K562 (cell line): ENCODE results near the gene ZC3H10. TPM values are rescaled to one million over a fixed set of nuclear protein-coding genes. Genes with fewer than 3 reads are reported as not detected.

Experiments used
- ATAC-seq: fragments of 200-7000 bp; cut with Tn5 transposase; 3 replicates; pipeline ENCODE4 v1.9.1; 2020; ENCODE audit warnings: moderate library complexity
- BruUV-seq: library from RNA; stranded (reverse); fragments of 400-500 nt; replicated peaks from 2 replicates; lab custom pipeline; 2021; lab: Mats Ljungman, UMichigan
- CTCF ChIA-PET: fragments of 300-600 bp; formaldehyde crosslinking; extraction: SDS; loops from one replicate; lab custom pipeline; 2021; ENCODE audit warnings: low intra/inter-chr PET ratio; lab: Yijun Ruan, JAX
- POLR2A ChIA-PET: fragments of 300-600, 350-650 bp; sonication (Branson Sonifier 250); formaldehyde crosslinking; extraction: SDS; loops from one replicate; lab custom pipeline; 2021; ENCODE audit warnings: antibody characterized with exemption, inconsistent platforms; lab: Yijun Ruan, JAX
- DNase-seq, 4 experiments: peaks; one replicate each; pipeline versions ENCODE4 v3.0.0 to v3.0.0-alpha.2; 2011 to 2018; ENCODE audit warnings: low spot score in 3 of 4, mixed read lengths in 3 of 4; ENCODE audit errors: extremely low read depth in 1 of 4
- FAIRE-seq: peaks from 2 replicates; lab custom pipeline; 2011; peaks lifted over from hg19 to GRCh38; lab: Jason Lieb, UNC
- H2AFZ ChIP-seq: 2 replicates; pipeline ENCODE4 v1.6.0; 2011; ENCODE audit warnings: low read depth, low read length, control low read depth, inconsistent platforms
- H3K27ac ChIP-seq: fragments of 200-600 bp; 3 replicates; pipeline ENCODE4 v1.8.0; 2011; ENCODE audit warnings: low read depth, mild to moderate bottlenecking, control low read depth, inconsistent platforms, low read length, moderate library complexity, mixed read lengths; ENCODE audit errors: extremely low read depth
- H3K27me3 ChIP-seq, 2 experiments: fragments of 300-600 bp in 1 of 2; 2 replicates in 1 of 2; 3 replicates in 1 of 2; pipeline versions ENCODE4 v1.6.0 to v1.8.0; 2011; ENCODE audit warnings: inconsistent platforms in 2 of 2, low read length in 2 of 2, mild to moderate bottlenecking in 1 of 2, mixed read lengths in 1 of 2, moderate library complexity in 1 of 2; ENCODE audit not compliant: control insufficient read depth in 2 of 2, insufficient read depth in 2 of 2
- H3K36me3 ChIP-seq: fragments of 300-600 bp; 3 replicates; pipeline ENCODE4 v1.8.0; 2011; ENCODE audit warnings: mild to moderate bottlenecking, low read length, inconsistent platforms; ENCODE audit not compliant: control insufficient read depth, insufficient read depth
- H3K4me1 ChIP-seq, 2 experiments: fragments of 200-600 bp in 1 of 2; replicated peaks in 1 of 2; 2 replicates in 1 of 2; 3 replicates in 1 of 2; pipeline versions ENCODE4 v1.5.1 to v1.8.0; 2011; ENCODE audit warnings: inconsistent platforms in 2 of 2, low read length in 2 of 2, mild to moderate bottlenecking in 1 of 2, mixed read lengths in 1 of 2, moderate library complexity in 1 of 2; ENCODE audit not compliant: control insufficient read depth in 2 of 2, insufficient read depth in 2 of 2
- H3K4me2 ChIP-seq: 2 replicates; pipeline ENCODE4 v1.6.1; 2011; ENCODE audit warnings: low read length, control low read depth, inconsistent platforms, mixed read lengths; ENCODE audit not compliant: insufficient read depth
- H3K4me3 ChIP-seq: fragments of 200-600 bp; sonication (generic), shearing (Covaris generic); 2 replicates; pipeline ENCODE4 v1.5.1; 2016; ENCODE audit warnings: control low read depth, inconsistent platforms
- H3K79me2 ChIP-seq: fragments of 200-600 bp; 3 replicates; pipeline ENCODE4 v1.8.0; 2011; ENCODE audit warnings: low read length, inconsistent platforms; ENCODE audit not compliant: control insufficient read depth, insufficient read depth
- H3K9ac ChIP-seq, 2 experiments: 2 replicates each; pipeline versions ENCODE4 v1.6.0 to v1.6.1; 2011; ENCODE audit warnings: low read depth in 2 of 2, low read length in 2 of 2, control low read depth in 1 of 2, inconsistent platforms in 1 of 2, mild to moderate bottlenecking in 1 of 2, mixed read lengths in 1 of 2; ENCODE audit not compliant: insufficient read depth in 1 of 2
- H3K9me1 ChIP-seq: one replicate; pipeline ENCODE4 v1.6.0; 2011; ENCODE audit warnings: inconsistent platforms, mild to moderate bottlenecking, low read length, moderate library complexity; ENCODE audit not compliant: control insufficient read depth, insufficient read depth
- H3K9me3 ChIP-seq: replicated peaks from 2 replicates; pipeline ENCODE4 v1.5.1; 2011; ENCODE audit warnings: low read depth, low read length, inconsistent platforms; ENCODE audit not compliant: control insufficient read depth, insufficient read depth
- H4K20me1 ChIP-seq: replicated peaks from 2 replicates; pipeline ENCODE4 v1.6.1; 2011; ENCODE audit warnings: low read length, inconsistent platforms, mixed read lengths; ENCODE audit not compliant: control insufficient read depth, insufficient read depth
- CBFA2T2 ChIP-seq: fragments of 450-650 bp; conservative IDR thresholded peaks from 2 replicates; pipeline ENCODE4 v1.6.1; 2017; ENCODE audit warnings: mild to moderate bottlenecking
- CBFA2T3 ChIP-seq: fragments of 450-650 bp; IDR thresholded peaks from 2 replicates; pipeline ENCODE4 v1.6.1; 2017
- CEBPG ChIP-seq, 3 experiments: fragments of 200-800 bp in 1 of 3; sonication (Bioruptor generic) in 1 of 3; sonication (generic) in 1 of 3; formaldehyde crosslinking in 1 of 3; IDR thresholded peaks in 2 of 3; conservative IDR thresholded peaks in 1 of 3; 2 replicates each; pipeline versions ENCODE4 v1.6.1 to v1.8.0; 2016 to 2022; ENCODE audit warnings: missing compliant biosample characterization in 2 of 3, missing genetic modification characterization in 2 of 3, mild to moderate bottlenecking in 1 of 3, missing genetic modification reagents in 1 of 3
- NEUROD1 ChIP-seq: fragments of 150-350 bp; IDR thresholded peaks from 2 replicates; pipeline ENCODE4 v1.6.1; 2014; ENCODE audit warnings: borderline replicate concordance, low read length, low read depth; ENCODE audit not compliant: partially characterized antibody
- POLR2AphosphoS2 ChIP-seq: IDR thresholded peaks from 2 replicates; pipeline ENCODE4 v1.6.1; 2012; ENCODE audit warnings: low read length, improper control_type of control experiment
- RAD51 ChIP-seq: fragments of 450-650 bp; IDR thresholded peaks from 2 replicates; pipeline ENCODE4 v1.7.1; 2016; ENCODE audit warnings: low read depth, mild to moderate bottlenecking, borderline replicate concordance
- RCOR1 ChIP-seq, 2 experiments: IDR thresholded peaks; 2 replicates each; pipeline ENCODE4 v1.6.1; 2012; ENCODE audit warnings: low read depth in 2 of 2, low read length in 2 of 2, borderline replicate concordance in 1 of 2, improper control_type of control experiment in 1 of 2
- SIN3B ChIP-seq: fragments of 450-650 bp; IDR thresholded peaks from 2 replicates; pipeline ENCODE4 v1.6.1; 2017; ENCODE audit warnings: low read depth, mild to moderate bottlenecking, moderate library complexity
- TAL1 ChIP-seq: fragments of 450-650 bp; IDR thresholded peaks from 2 replicates; pipeline ENCODE4 v1.6.1; 2016; ENCODE audit warnings: mild to moderate bottlenecking
- TSC22D4 ChIP-seq: fragments of 450-650 bp; IDR thresholded peaks from 2 replicates; pipeline ENCODE4 v1.6.1; 2016; ENCODE audit warnings: missing genetic modification characterization, missing biosample characterization, control low read depth
- ZNF274 ChIP-seq: IDR thresholded peaks from 2 replicates; pipeline ENCODE4 v1.6.1; 2011; ENCODE audit warnings: low read depth, mild to moderate bottlenecking, low read length, moderate library complexity, borderline replicate concordance
- ZNF57 ChIP-seq: fragments of 450-650 bp; formaldehyde crosslinking; IDR thresholded peaks from 2 replicates; pipeline ENCODE4 v1.4.0; 2020; ENCODE audit warnings: mild to moderate bottlenecking, moderate library complexity
- WGBS: fragments of 100-300 bp; shearing (Covaris generic); methylation state at CpG from one replicate; pipeline ENCODE4 v1.1.6; 2016; ENCODE audit warnings: low coverage, mixed read lengths; ENCODE audit not compliant: insufficient coverage; ENCODE audit errors: missing lambda C conversion rate; 5-methylcytosine and 5-hydroxymethylcytosine counted together
- in situ Hi-C: fragments of 300-500 bp; cut with MboI; formaldehyde crosslinking; loops from 4 replicates; pipeline ENCODE4 v1.15.0; 2018; ENCODE audit warnings: inconsistent platforms, mixed read lengths
- intact Hi-C: fragments of 100-400 bp; cut with micrococcal nuclease; formaldehyde crosslinking; loops from 2 replicates; pipeline ENCODE4 v1.14.2; 2022
- polyA plus RNA-seq, 8 experiments: library from polyadenylated mRNA; depleted of rRNA in 4 of 8; stranded (reverse) in 5 of 8; unstranded in 3 of 8; fragments of >200 nt; fragmentation: Nextera tagmentation in 2 of 8; fragmentation: Illumina TruSeq in 1 of 8; extraction: Ambion mirVana in 2 of 8; extraction: Trizol in 1 of 8; gene quantifications; 2 replicates each; pipeline versions ENCODE4 v1.2.1 to v1.2.3, GENCODE V29; 2011 to 2014; ENCODE audit warnings: inconsistent platforms in 1 of 8, missing spikeins in 1 of 8
- total RNA-seq, 7 experiments: library from RNA; depleted of rRNA in 6 of 7; stranded (reverse); fragments of >200 nt in 6 of 7; fragmentation: Illumina TruSeq in 2 of 7; extraction: Trizol in 2 of 7; gene quantifications; 2 replicates each; pipeline versions ENCODE4 v1.2.1 to v1.2.3, GENCODE V29; 2011 to 2021; ENCODE audit warnings: low replicate concordance in 1 of 7
- TF ChIP-seq, protein P1 (sequence below): fragments of 250-450 bp; sonication (Bioruptor Pico); IDR thresholded peaks from 2 replicates; pipeline ENCODE4 v1.4.0; 2020; ENCODE audit warnings: mild to moderate bottlenecking, moderate library complexity
- TF ChIP-seq, protein P2 (sequence below): fragments of 450-650 bp; IDR thresholded peaks from 2 replicates; pipeline ENCODE4 v1.6.1; 2018; ENCODE audit not compliant: partially characterized antibody
- TF ChIP-seq, protein P3 (sequence below): sonication (generic); formaldehyde crosslinking; IDR thresholded peaks from 2 replicates; pipeline ENCODE4 v1.9.0; 2022; ENCODE audit warnings: mild to moderate bottlenecking, missing genetic modification reagents

ZC3H10 gene
- total and polyA plus RNA-seq, 9 of the 15 experiments (the other 6 are each of a cell fraction or from before 2014, with no cell fraction given), result 0.31 to 4.1 (median 1.6) TPM

DNA sequence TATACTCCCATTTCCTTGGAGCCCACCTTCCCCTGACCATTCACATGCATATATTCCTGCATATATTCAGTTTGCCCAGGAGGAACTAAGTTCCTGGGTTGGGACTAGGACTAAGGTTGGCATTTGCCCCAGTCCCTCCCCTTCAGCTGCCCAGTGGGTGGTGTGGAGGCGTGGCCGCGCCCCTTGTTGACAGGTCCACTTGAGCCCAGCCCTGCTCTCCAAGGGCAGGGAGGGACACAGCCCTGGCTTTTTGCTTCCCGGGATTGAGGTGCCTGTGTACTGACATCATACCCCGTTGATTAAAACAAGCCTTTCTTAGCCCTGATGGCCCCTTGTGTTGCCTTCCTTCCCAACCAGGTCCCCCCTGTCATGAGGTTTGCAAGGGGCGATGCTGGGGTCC is 30.8 kb upstream of the ZC3H10 start (continued):
- TF ChIP-seq, protein P1, sequence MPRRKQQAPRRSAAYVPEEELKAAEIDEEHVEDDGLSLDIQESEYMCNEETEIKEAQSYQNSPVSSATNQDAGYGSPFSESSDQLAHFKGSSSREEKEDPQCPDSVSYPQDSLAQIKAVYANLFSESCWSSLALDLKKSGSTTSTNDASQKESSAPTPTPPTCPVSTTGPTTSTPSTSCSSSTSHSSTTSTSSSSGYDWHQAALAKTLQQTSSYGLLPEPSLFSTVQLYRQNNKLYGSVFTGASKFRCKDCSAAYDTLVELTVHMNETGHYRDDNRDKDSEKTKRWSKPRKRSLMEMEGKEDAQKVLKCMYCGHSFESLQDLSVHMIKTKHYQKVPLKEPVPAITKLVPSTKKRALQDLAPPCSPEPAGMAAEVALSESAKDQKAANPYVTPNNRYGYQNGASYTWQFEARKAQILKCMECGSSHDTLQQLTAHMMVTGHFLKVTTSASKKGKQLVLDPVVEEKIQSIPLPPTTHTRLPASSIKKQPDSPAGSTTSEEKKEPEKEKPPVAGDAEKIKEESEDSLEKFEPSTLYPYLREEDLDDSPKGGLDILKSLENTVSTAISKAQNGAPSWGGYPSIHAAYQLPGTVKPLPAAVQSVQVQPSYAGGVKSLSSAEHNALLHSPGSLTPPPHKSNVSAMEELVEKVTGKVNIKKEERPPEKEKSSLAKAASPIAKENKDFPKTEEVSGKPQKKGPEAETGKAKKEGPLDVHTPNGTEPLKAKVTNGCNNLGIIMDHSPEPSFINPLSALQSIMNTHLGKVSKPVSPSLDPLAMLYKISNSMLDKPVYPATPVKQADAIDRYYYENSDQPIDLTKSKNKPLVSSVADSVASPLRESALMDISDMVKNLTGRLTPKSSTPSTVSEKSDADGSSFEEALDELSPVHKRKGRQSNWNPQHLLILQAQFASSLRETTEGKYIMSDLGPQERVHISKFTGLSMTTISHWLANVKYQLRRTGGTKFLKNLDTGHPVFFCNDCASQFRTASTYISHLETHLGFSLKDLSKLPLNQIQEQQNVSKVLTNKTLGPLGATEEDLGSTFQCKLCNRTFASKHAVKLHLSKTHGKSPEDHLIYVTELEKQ (CRISPR knock-in tag), result no peak
- TF ChIP-seq POLR2AphosphoS2 (no peak), ZNF57 (no peak), CEBPG (CRISPR knock-in tag; IDR thresholded peaks at IDR 0.05) (no peak), CEBPG (tag; conservative IDR thresholded peaks at IDR 0.05 in 1 of 2, IDR thresholded peaks at IDR 0.05 in 1 of 2) (no peak), RCOR1 (IDR thresholded peaks at IDR 0.05; ENCODE audit: borderline replicate concordance in 1 of 2, low read depth in 2 of 2, low read length in 2 of 2) (no peak), SIN3B (no peak), ZNF274 (no peak)

DNA sequence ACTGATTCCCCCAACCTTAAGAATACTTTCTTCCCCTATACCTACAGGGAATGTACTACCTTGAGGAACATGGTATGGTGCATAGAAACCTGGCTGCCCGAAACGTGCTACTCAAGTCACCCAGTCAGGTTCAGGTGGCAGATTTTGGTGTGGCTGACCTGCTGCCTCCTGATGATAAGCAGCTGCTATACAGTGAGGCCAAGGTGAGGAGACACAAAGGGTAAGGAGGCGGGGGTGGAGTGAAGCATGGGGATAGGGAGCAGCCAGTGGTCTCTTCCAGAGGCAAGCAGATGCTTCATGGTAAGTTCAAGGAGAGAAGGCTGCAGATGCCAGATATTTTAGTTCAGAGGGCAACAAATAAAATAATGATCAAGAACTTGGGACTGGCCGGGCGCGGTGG is 20.3 kb upstream of the ZC3H10 start:
- H3K36me3 ChIP-seq, result no peaks in the 10 kb centered on the region
- WGBS, result 66% methylated on average over 6 of the region's 6 CpGs
- no peaks in the 10 kb centered on the region for H3K79me2 ChIP-seq
- H3K9me1 ChIP-seq, result no peaks in the 10 kb centered on the region
- DNase-seq, result peak in 2 of 4 experiments; percentile 18 to 37
- H3K27ac ChIP-seq, result no peak overlapping the region
- H3K4me3 ChIP-seq, result no peak overlapping the region
- H4K20me1 ChIP-seq, result no peaks in the 10 kb centered on the region
- FAIRE-seq, result no peak
- peak; percentile 34; the same call in 2 of the 3 replicates for ATAC-seq
- H2AFZ ChIP-seq, result no peak overlapping the region
- peaks cover under 1 to 3% of the 10 kb centered on the region in 2 experiments; a peak in 3 of 5 replicates for H3K4me1 ChIP-seq
- H3K9me3 ChIP-seq, result no peaks in the 10 kb centered on the region
- H3K27me3 ChIP-seq, result peaks cover 0 to 6% of the 10 kb centered on the region in 2 experiments; a peak in 1 of 5 replicates
- BruUV-seq, result no TSS peak
- no peak overlapping the region for H3K4me2 ChIP-seq
- in situ Hi-C loops (no loop called here), intact Hi-C loops (no loop called here)
- POLR2A ChIA-PET, result no interaction called here
- TF ChIP-seq TSC22D4, result no peak
- TF ChIP-seq TAL1, result 0 out of 2 replicates have a peak, but pooled peaks have one; percentile 11
- TF ChIP-seq CBFA2T2, result peak; percentile 28
- TF ChIP-seq CBFA2T3, result peak; percentile 57
- TF ChIP-seq, protein P2, sequence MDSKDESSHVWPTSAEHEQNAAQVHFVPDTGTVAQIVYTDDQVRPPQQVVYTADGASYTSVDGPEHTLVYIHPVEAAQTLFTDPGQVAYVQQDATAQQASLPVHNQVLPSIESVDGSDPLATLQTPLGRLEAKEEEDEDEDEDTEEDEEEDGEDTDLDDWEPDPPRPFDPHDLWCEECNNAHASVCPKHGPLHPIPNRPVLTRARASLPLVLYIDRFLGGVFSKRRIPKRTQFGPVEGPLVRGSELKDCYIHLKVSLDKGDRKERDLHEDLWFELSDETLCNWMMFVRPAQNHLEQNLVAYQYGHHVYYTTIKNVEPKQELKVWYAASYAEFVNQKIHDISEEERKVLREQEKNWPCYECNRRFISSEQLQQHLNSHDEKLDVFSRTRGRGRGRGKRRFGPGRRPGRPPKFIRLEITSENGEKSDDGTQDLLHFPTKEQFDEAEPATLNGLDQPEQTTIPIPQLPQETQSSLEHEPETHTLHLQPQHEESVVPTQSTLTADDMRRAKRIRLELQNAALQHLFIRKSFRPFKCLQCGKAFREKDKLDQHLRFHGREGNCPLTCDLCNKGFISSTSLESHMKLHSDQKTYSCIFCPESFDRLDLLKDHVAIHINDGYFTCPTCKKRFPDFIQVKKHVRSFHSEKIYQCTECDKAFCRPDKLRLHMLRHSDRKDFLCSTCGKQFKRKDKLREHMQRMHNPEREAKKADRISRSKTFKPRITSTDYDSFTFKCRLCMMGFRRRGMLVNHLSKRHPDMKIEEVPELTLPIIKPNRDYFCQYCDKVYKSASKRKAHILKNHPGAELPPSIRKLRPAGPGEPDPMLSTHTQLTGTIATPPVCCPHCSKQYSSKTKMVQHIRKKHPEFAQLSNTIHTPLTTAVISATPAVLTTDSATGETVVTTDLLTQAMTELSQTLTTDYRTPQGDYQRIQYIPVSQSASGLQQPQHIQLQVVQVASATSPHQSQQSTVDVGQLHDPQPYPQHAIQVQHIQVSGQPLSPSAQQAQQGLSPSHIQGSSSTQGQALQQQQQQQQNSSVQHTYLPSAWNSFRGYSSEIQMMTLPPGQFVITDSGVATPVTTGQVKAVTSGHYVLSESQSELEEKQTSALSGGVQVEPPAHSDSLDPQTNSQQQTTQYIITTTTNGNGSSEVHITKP, result peak; percentile 50
- no peak for TF ChIP-seq NEUROD1
- TF ChIP-seq RAD51, result no peak
- TF ChIP-seq, protein P3, sequence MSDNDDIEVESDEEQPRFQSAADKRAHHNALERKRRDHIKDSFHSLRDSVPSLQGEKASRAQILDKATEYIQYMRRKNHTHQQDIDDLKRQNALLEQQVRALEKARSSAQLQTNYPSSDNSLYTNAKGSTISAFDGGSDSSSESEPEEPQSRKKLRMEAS, result no peak
- CTCF ChIA-PET, result no interaction called here
- H3K9ac ChIP-seq, result no peak overlapping the region
